ENCODE results near the gene ERCC3. TPM values are rescaled to one million over a fixed set of nuclear protein-coding genes. Genes with fewer than 3 reads are reported as not detected.
"Not testable (repeated sequence)": the region's sequence is repeated elsewhere in the genome, so short reads cannot be mapped to it uniquely, and the experiment has no call there.

The ERCC3 gene
- total RNA-seq, 1 experiment from 2014 or later: 69.5 TPM

DNA sequence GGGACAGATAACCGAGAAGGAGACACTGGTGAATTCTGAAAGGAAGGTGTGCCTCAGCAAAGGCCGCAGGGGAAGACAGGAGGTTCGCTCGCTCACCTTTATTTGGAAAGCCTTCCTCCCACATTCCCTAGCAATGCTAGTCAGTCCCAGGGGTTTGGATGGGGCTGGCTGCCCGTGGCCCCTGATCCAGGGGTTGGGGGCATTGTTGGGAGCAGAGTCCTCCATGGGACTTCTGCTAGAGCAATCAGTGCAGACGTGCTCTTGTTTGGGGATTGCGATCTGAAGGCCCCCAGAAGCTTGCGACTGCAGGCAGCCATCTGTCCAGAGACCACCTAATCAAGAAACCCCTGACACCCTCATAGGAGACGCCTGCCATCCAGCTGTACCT is 67.8 kb downstream of the ERCC3 start:
- H3K9me3 ChIP-seq (ENCODE audit: low read depth, low read length, poor library complexity, severe bottlenecking): no peaks in the 10 kb centered on the region
- H3K36me3 ChIP-seq (ENCODE audit: insufficient read depth, low read length, poor library complexity, severe bottlenecking): no peaks in the 10 kb centered on the region
- CTCF ChIA-PET: no interaction called here
- H3K4me3 ChIP-seq (ENCODE audit: low read depth, low read length, poor library complexity, severe bottlenecking): no peak overlapping the region
- no peaks in the 10 kb centered on the region for H3K27me3 ChIP-seq (replicated peaks; ENCODE audit: insufficient read depth, low read depth, low read length, poor library complexity)
- TF ChIP-seq EZH2 (IDR thresholded peaks at IDR 0.05; ENCODE audit: borderline replicate concordance, low read depth, low read length, poor library complexity, severe bottlenecking): no peak
- TF ChIP-seq, protein P1, sequence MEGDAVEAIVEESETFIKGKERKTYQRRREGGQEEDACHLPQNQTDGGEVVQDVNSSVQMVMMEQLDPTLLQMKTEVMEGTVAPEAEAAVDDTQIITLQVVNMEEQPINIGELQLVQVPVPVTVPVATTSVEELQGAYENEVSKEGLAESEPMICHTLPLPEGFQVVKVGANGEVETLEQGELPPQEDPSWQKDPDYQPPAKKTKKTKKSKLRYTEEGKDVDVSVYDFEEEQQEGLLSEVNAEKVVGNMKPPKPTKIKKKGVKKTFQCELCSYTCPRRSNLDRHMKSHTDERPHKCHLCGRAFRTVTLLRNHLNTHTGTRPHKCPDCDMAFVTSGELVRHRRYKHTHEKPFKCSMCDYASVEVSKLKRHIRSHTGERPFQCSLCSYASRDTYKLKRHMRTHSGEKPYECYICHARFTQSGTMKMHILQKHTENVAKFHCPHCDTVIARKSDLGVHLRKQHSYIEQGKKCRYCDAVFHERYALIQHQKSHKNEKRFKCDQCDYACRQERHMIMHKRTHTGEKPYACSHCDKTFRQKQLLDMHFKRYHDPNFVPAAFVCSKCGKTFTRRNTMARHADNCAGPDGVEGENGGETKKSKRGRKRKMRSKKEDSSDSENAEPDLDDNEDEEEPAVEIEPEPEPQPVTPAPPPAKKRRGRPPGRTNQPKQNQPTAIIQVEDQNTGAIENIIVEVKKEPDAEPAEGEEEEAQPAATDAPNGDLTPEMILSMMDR (conservative IDR thresholded peaks at IDR 0.05; ENCODE audit: low read depth, low read length): no peak
- POLR2A ChIA-PET (ENCODE audit: low non-redundant PET): no interaction called here
- no peak for DNase-seq (ENCODE audit: low spot score)
- H3K27ac ChIP-seq (ENCODE audit: low read depth, low read length, poor library complexity, severe bottlenecking): no peak overlapping the region
- intact Hi-C loops (cut with micrococcal nuclease; ENCODE audit: unreplicated experiment): no loop called here
- no TSS peak for BruUV-seq (replicated peaks)
- peaks cover 26% of the 10 kb centered on the region for H3K4me1 ChIP-seq (ENCODE audit: insufficient read depth, low read length, poor library complexity, severe bottlenecking)

DNA sequence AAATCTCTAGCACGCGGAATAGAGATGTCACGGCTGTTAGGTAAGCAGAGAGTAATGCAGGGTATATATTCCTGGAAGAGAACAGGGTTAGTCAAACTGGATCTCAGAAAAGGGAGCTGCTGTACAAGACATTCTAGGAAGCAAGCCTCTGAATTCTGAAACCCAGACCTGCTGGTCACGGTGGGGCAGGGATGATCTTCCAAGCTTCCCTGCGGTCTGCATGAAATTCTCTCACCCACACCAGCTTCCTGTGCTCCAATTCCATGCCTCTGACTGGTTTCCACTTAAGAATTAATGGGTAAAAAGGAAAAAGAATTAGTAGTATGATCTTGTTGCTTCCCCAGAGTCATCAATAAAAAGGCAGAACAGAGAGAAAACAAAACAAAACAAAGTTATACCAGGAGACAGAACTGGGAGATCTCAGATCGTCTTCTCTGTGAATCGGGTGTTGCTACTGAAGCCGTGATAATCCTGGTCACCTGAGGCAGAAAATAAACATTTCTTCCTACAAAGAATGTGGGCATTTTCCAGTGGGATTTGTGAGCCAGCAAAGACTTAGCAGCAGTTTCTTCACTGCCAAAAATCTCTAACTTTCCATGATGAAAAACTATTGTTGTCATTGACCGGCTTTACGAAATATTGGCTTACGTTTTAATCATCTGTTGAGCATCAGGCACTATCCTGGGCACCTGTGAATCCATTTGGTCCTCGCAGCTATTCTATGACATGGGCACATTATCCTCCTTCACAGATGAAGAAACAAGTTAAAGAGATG is 68.6 kb downstream of the ERCC3 start:
- Histone ChIP-seq H3K4me1 (ENCODE audit: insufficient read depth, low read length, poor library complexity, severe bottlenecking) (peaks cover 26% of the 10 kb centered on the region), H3K9me3 (ENCODE audit: low read depth, low read length, poor library complexity, severe bottlenecking) (no peaks in the 10 kb centered on the region), H3K27ac (ENCODE audit: low read depth, low read length, poor library complexity, severe bottlenecking) (no peak overlapping the region), H3K4me3 (ENCODE audit: low read depth, low read length, poor library complexity, severe bottlenecking) (no peak overlapping the region), H3K27me3 (replicated peaks; ENCODE audit: insufficient read depth, low read depth, low read length, poor library complexity) (no peaks in the 10 kb centered on the region), H3K36me3 (ENCODE audit: insufficient read depth, low read length, poor library complexity, severe bottlenecking) (no peaks in the 10 kb centered on the region)
- DNase-seq (ENCODE audit: low spot score): peak; percentile 52
- no TSS peak for BruUV-seq (replicated peaks)
- ChIA-PET CTCF (interaction anchor here (1.3 kb wide), 1 partner anchor 28 kb away, joined by 4 read pairs; no protein-coding TSS in a partner anchor), POLR2A (ENCODE audit: low non-redundant PET) (no interaction called here)
- intact Hi-C loops (cut with micrococcal nuclease; ENCODE audit: unreplicated experiment): no loop called here
- TF ChIP-seq, protein P1 (conservative IDR thresholded peaks at IDR 0.05; ENCODE audit: low read depth, low read length): no peak
- no peak for TF ChIP-seq EZH2 (IDR thresholded peaks at IDR 0.05; ENCODE audit: borderline replicate concordance, low read depth, low read length, poor library complexity, severe bottlenecking)

DNA sequence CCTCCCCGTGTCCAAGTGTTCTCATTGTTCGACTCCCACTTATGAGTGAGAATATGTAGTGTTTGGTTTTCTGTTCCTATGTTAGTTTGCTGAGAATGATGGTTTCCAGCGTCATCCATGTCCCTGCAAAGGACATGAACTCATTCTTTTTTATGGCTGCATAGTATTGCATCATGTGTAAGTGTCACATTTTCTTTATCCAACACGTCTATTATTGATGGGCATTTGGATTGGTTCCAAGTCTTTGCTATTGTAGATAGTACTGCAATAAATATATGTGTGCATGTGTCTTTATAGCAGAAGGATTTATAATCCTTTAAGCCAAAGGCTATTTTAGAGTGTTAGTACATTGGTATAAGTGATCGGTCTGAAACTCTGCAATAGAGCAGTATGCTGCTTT is 69.8 kb downstream of the ERCC3 start:
- H3K27ac ChIP-seq (ENCODE audit: low read depth, low read length, poor library complexity, severe bottlenecking); intact Hi-C loops (cut with micrococcal nuclease; ENCODE audit: unreplicated experiment); H3K36me3 ChIP-seq (ENCODE audit: insufficient read depth, low read length, poor library complexity, severe bottlenecking); H3K4me3 ChIP-seq (ENCODE audit: low read depth, low read length, poor library complexity, severe bottlenecking); POLR2A ChIA-PET (ENCODE audit: low non-redundant PET); H3K9me3 ChIP-seq (ENCODE audit: low read depth, low read length, poor library complexity, severe bottlenecking); BruUV-seq (replicated peaks); DNase-seq (ENCODE audit: low spot score); H3K27me3 ChIP-seq (replicated peaks; ENCODE audit: insufficient read depth, low read depth, low read length, poor library complexity): not testable (repeated sequence)
- CTCF ChIA-PET: interaction anchor here (1.3 kb wide), 1 partner anchor 27 kb away, joined by 4 read pairs; no protein-coding TSS in a partner anchor
- peaks cover 26% of the 10 kb centered on the region for H3K4me1 ChIP-seq (ENCODE audit: insufficient read depth, low read length, poor library complexity, severe bottlenecking)

All from A673 (cell line).